ENCODE measurements around the gene MFSD6. TPM values are rescaled to one million over a fixed set of nuclear protein-coding genes. Genes with fewer than 3 reads are reported as not detected.

MFSD6 gene
- total and polyA plus RNA-seq, 2 of the 8 experiments (the other 6 are each of a cell fraction or from before 2014, with no cell fraction given): 1.8 to 5.1 TPM

- CTCF ChIA-PET (ENCODE audit: partially characterized antibody): interaction anchor here (0.9 kb wide), 1 partner anchor 11 kb away, joined by 3 read pairs; no protein-coding TSS in a partner anchor
- no peak overlapping the region for H3K4ac ChIP-seq (replicated peaks; ENCODE audit: insufficient read length, low read depth, low read length)
- no peak for TF ChIP-seq ZNF274 (IDR thresholded peaks at IDR 0.05; ENCODE audit: borderline replicate concordance, extremely low read depth, low read length)
- TF ChIP-seq MAFK (IDR thresholded peaks at IDR 0.05; ENCODE audit: low read depth, low read length): no peak
- TF ChIP-seq ATF2 (IDR thresholded peaks at IDR 0.05; ENCODE audit: low read length): no peak
- no peak for TF ChIP-seq CREB1 (IDR thresholded peaks at IDR 0.05)
- TF ChIP-seq RNF2 (IDR thresholded peaks at IDR 0.05; ENCODE audit: borderline replicate concordance, low read depth, low read length, missing control alignments, poor library complexity, severe bottlenecking): no peak
- TF ChIP-seq JUND (IDR thresholded peaks at IDR 0.05; ENCODE audit: low read length): no peak
- no peak for TF ChIP-seq BRCA1 (IDR thresholded peaks at IDR 0.05; ENCODE audit: low read depth, low read length)
- no peak for TF ChIP-seq GTF2F1 (IDR thresholded peaks at IDR 0.05; ENCODE audit: borderline replicate concordance, low read depth, low read length)
These were observed 98.5 kb downstream of the MFSD6 start for GRCh38 chr2:190506666-190507065.

More at GRCh38 chr2:190506666-190507065, 98.5 kb downstream of the MFSD6 start:
- H3K23ac ChIP-seq (ENCODE audit: insufficient read length): no peak overlapping the region
- H3K36me3 ChIP-seq (ENCODE audit: control insufficient read depth in 2 of 4, insufficient read depth in 4 of 4, low read length in 3 of 4): no peaks in the 10 kb centered on the region; a peak in 2 of 8 replicates
- no peak overlapping the region for H3K4me3 ChIP-seq (ENCODE audit: extremely low read depth in 1 of 4, insufficient read depth in 2 of 4, low read depth in 3 of 4, low read length in 4 of 4)
- H3K23me2 ChIP-seq (ENCODE audit: low read depth, low read length): no peaks in the 10 kb centered on the region
- no peak overlapping the region for H3K4me2 ChIP-seq (ENCODE audit: insufficient read depth in 1 of 2, low read depth in 2 of 2, low read length in 2 of 2)
- no peak overlapping the region for H3K27ac ChIP-seq (ENCODE audit: low read depth, low read length)
- no peak overlapping the region for H3K18ac ChIP-seq (ENCODE audit: extremely low read depth, low read length)
- H3K14ac ChIP-seq (ENCODE audit: insufficient read length): no peak overlapping the region
- H2AK5ac ChIP-seq (ENCODE audit: low read depth, low read length): no peak overlapping the region
- no peak overlapping the region for H2BK12ac ChIP-seq (ENCODE audit: low read depth, low read length)
- DNase-seq (ENCODE audit: low read depth in 1 of 2, low spot score in 2 of 2) (no peak), FAIRE-seq (no peak)
- no peak overlapping the region for H2BK20ac ChIP-seq (ENCODE audit: low read length)
- no peaks in the 10 kb centered on the region for H3K9me3 ChIP-seq (ENCODE audit: insufficient read depth in 2 of 2, low read depth in 1 of 2, low read length in 1 of 2)
- no peak overlapping the region for H4K8ac ChIP-seq (ENCODE audit: extremely low read depth, insufficient read depth, low read length)
- H2BK120ac ChIP-seq (replicated peaks; ENCODE audit: low read depth, low read length): no peak overlapping the region
- no peak overlapping the region for H2AFZ ChIP-seq (ENCODE audit: low read length)
- H2BK5ac ChIP-seq (ENCODE audit: low read depth, low read length): no peak overlapping the region
- no peak overlapping the region for H4K91ac ChIP-seq (replicated peaks; ENCODE audit: insufficient read length, low read length)
- H3K79me1 ChIP-seq (ENCODE audit: low read depth, low read length): no peaks in the 10 kb centered on the region
- WGBS, 2 experiments (ENCODE audit: extremely low coverage in 1 of 2, insufficient coverage in 1 of 2, insufficient read length in 1 of 2, insufficient replicate concordance in 2 of 2, low coverage in 1 of 2, low lambda C conversion rate in 2 of 2, missing lambda C conversion rate in 1 of 2): 69% methylated on average over 2 of the region's 2 CpGs; no CpG with 5 or more reads in 1 of the 2 experiments
- POLR2A ChIA-PET (ENCODE audit: partially characterized antibody): no interaction called here
- no peak overlapping the region for H3K56ac ChIP-seq (replicated peaks; ENCODE audit: insufficient read length, low read depth, low read length)
- H3K4me1 ChIP-seq (replicated peaks in 1 of 4; ENCODE audit: control insufficient read depth in 3 of 4, insufficient read depth in 4 of 4, low read length in 3 of 4): no peaks in the 10 kb centered on the region
- no peaks in the 10 kb centered on the region for H3K27me3 ChIP-seq (replicated peaks in 1 of 4; ENCODE audit: control insufficient read depth in 3 of 4, extremely low read depth in 1 of 4, insufficient read depth in 3 of 4, low read length in 3 of 4)
- H4K5ac ChIP-seq (ENCODE audit: insufficient read length, low read depth, low read length): no peak overlapping the region
- no peak overlapping the region for H3K9ac ChIP-seq (replicated peaks in 1 of 4; ENCODE audit: extremely low read depth in 1 of 4, low read depth in 3 of 4, low read length in 3 of 4)
- H2BK15ac ChIP-seq (ENCODE audit: low read length): no peak overlapping the region
- no peaks in the 10 kb centered on the region for H4K20me1 ChIP-seq (replicated peaks in 1 of 2; ENCODE audit: control insufficient read depth in 1 of 2, insufficient read depth in 2 of 2, low read length in 2 of 2)
- no peaks in the 10 kb centered on the region for H3K79me2 ChIP-seq (ENCODE audit: control insufficient read depth in 1 of 2, insufficient read depth in 2 of 2, low read length in 2 of 2)
